Measurements from ENCODE around the gene AGAP2.

The AGAP2 gene

DNA sequence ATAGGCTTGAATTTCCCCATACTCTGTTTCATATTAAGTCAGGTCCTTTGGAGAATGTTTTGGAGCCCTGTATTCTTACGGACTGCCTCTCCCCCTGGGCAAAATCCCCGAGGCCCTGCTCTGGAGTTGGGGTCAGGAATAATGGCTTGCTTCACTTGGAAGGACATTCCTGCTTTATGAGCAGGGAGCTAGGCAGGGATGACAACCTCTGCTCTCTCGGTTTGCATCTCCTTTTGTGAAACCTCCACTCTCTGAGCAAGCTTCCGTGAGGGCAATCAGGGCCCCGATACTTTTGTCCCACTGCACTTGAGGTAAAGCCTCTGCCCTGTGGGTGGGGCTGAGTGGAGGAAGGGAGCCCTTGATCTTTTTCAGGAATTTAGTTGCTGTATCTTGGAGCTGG is 25.3 kb downstream of the AGAP2 start:
- no peak overlapping the region for H3K4me3 ChIP-seq (ENCODE audit: control insufficient read depth, low read depth, low read length)
- TF ChIP-seq, protein P1, sequence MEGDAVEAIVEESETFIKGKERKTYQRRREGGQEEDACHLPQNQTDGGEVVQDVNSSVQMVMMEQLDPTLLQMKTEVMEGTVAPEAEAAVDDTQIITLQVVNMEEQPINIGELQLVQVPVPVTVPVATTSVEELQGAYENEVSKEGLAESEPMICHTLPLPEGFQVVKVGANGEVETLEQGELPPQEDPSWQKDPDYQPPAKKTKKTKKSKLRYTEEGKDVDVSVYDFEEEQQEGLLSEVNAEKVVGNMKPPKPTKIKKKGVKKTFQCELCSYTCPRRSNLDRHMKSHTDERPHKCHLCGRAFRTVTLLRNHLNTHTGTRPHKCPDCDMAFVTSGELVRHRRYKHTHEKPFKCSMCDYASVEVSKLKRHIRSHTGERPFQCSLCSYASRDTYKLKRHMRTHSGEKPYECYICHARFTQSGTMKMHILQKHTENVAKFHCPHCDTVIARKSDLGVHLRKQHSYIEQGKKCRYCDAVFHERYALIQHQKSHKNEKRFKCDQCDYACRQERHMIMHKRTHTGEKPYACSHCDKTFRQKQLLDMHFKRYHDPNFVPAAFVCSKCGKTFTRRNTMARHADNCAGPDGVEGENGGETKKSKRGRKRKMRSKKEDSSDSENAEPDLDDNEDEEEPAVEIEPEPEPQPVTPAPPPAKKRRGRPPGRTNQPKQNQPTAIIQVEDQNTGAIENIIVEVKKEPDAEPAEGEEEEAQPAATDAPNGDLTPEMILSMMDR (IDR thresholded peaks at IDR 0.05; ENCODE audit: control insufficient read depth, insufficient read depth, low read depth, low read length, missing control alignments) = no peak
- DNase-seq (ENCODE audit: low read depth) = no peak

DNA sequence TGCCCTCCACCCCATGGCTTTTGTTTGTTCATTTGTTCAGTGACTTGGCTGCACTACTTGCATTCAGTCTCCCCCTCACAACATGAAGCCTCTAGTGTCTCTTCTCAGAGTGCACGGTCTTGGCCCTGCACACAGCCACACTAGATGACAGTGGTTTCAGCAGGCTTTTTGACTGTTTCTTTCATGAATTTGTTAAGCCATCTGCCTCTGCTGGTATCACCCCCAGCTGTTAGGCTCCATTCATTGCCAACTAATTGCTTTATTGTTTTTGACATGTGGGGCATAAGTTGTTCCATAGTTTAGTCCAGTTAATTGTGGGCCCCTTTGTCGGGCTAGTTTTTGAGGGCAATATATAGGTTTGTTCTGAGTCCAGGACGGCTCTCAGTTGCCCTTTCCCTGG is 25.8 kb downstream of the AGAP2 start:
- TF ChIP-seq, protein P1 (IDR thresholded peaks at IDR 0.05; ENCODE audit: control insufficient read depth, insufficient read depth, low read depth, low read length, missing control alignments) = no peak
- no peak overlapping the region for H3K4me3 ChIP-seq (ENCODE audit: control insufficient read depth, low read depth, low read length)
- no peak for DNase-seq (ENCODE audit: low read depth)

DNA sequence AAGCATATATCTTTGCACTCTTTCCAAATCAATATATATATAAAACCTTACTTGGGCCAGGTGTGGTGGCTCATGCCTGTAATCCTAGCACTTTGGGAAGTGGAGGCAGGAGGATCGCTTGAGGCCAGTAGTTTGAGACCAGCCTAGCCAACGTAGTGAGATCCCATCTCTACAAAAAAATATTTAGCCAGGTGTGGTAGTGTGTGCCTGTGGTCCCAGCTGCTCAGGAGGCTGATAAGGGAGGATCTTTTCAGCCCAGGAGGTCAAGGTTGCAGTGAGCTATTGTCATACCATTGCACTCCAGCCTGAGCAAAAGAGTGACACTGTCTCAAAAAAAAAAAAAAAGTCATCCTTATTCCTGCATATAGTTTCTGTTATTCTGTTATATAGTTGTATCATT is 30.2 kb downstream of the AGAP2 start:
- TF ChIP-seq, protein P1 (IDR thresholded peaks at IDR 0.05; ENCODE audit: control insufficient read depth, insufficient read depth, low read depth, low read length, missing control alignments) = no peak

DNA sequence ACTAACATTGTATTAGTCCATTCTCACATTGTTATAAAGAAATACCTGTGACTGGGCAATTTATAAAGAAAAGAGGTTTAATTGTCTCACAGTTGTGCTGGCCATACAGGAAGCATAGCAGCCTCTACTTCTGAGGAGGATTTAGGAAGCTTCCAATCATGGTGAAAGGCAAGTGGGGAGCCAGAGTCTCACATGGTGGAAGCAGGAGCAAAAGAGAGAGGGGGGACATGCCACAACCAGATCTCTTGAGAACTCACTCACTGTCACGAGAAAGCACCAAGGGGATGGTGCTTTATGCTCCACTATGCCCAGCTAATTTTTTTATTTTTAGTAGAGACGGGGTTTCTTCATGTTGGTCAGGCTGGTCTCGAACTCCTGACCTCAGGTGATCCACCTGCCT is 31.3 kb downstream of the AGAP2 start:
- H3K4me3 ChIP-seq (ENCODE audit: control insufficient read depth, low read depth, low read length) = no peak overlapping the region
- TF ChIP-seq, protein P1 (IDR thresholded peaks at IDR 0.05; ENCODE audit: control insufficient read depth, insufficient read depth, low read depth, low read length, missing control alignments) = no peak
- no peak for DNase-seq (ENCODE audit: low read depth)

More for the DNA sequence above, 30.2 kb downstream of the AGAP2 start:
- DNase-seq (ENCODE audit: low read depth) = no peak
- H3K4me3 ChIP-seq (ENCODE audit: control insufficient read depth, low read depth, low read length) = no peak overlapping the region

DNA sequence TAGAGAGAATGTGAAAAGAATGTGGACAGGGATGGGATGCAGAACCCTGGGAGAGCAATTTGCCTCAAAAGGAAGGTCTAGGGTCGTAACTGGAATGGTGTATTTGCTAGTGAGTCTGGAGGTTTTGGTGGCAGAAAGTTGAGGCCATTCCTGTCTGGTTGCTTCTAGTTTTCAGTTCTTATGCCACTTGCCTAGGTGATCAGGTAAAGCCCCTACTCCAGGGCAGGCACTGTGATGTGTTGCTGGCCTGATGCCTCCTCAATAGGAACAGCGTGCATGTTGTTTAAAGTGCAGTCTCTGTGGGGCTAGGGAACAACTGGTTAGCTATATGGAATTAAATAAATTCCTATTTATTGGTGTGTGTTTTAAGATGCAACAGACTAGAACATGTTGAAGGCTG is 38.2 kb downstream of the AGAP2 start:
- no peak overlapping the region for H3K4me3 ChIP-seq (ENCODE audit: control insufficient read depth, low read depth, low read length)
- TF ChIP-seq, protein P1 (IDR thresholded peaks at IDR 0.05; ENCODE audit: control insufficient read depth, insufficient read depth, low read depth, low read length, missing control alignments) = no peak
- DNase-seq (ENCODE audit: low read depth) = no peak

DNA sequence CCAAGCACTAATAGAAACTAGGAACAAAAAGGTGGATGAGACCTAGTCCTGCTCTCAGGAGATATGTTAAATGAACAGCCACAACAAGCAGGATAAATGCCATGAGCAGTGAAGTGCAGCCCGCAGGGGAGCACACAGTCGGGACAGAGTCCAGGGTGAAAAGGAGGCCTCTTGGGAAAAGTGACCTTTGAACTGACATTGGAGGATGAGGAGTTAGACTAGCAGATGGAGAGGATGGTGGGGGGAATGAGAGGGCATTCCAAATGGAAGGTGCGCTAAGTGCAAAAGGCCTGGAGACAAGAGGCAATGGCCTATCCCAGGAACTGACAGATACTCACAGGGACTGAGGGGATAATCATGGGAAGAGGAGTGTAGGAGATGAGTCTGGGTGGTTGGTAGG is 40.1 kb downstream of the AGAP2 start:
- no peak for DNase-seq (ENCODE audit: low read depth)
- H3K4me3 ChIP-seq (ENCODE audit: control insufficient read depth, low read depth, low read length) = no peak overlapping the region
- TF ChIP-seq, protein P1 (IDR thresholded peaks at IDR 0.05; ENCODE audit: control insufficient read depth, insufficient read depth, low read depth, low read length, missing control alignments) = no peak

DNA sequence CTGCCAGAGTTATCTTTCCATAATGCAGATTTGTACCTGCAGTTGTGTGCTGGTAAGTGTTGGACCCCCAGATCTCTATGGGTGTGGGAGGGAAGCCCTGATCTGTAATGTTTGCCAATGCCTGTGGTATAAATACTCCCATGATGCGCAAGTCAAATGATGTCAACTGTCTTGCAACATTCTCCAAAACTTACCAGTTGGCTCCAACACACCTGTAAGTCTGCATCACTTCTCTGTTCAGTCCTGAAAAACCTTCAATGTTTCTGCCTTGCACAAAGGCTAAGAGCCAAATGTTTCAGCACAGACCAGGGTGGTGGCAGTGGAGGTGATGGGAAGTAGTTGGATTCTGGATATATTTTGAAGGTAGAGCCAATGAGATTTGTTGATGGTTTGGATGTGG is 41.5 kb downstream of the AGAP2 start:
- TF ChIP-seq, protein P1 (IDR thresholded peaks at IDR 0.05; ENCODE audit: control insufficient read depth, insufficient read depth, low read depth, low read length, missing control alignments) = no peak
- DNase-seq (ENCODE audit: low read depth) = no peak
- no peak overlapping the region for H3K4me3 ChIP-seq (ENCODE audit: control insufficient read depth, low read depth, low read length)
